Epidermal melanocyte (primary cell): ENCODE data around the gene KMT2C.

Source experiments
- DNase-seq: peaks from one replicate; pipeline ENCODE4 v3.0.0; 2011; ENCODE audit warnings: low spot score; ENCODE audit not compliant: insufficient read length

KMT2C gene

DNA sequence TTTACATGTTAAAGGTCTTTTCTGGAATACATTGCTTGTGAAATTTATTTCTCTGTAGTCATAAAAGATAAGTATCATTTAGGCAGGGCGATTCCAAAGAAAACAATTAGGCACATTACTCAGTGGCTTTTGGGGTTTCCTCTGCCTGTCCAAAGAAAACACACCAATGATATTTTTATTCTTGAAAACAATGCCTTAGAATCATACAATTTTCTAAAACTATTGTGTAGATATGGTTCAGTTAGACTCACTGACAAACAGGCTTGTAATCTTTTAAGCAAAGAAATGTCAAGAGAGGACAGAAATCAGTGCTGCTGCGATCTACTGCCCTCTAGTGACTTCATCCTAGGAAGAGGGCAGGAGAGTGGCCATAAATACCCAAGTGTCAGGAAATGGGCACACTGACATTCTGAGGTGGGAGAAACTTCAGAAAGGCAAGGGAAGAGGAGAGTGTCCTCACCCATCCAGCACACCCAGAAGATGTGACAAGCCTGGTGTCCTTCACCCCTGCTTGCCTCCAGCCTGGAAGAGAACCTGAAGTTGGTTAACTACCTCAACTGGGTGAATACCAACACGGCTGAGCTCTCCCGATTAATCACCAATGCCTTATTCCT is 289.8 kb downstream of the KMT2C start:
- DNase-seq, result peak; percentile 24

DNA sequence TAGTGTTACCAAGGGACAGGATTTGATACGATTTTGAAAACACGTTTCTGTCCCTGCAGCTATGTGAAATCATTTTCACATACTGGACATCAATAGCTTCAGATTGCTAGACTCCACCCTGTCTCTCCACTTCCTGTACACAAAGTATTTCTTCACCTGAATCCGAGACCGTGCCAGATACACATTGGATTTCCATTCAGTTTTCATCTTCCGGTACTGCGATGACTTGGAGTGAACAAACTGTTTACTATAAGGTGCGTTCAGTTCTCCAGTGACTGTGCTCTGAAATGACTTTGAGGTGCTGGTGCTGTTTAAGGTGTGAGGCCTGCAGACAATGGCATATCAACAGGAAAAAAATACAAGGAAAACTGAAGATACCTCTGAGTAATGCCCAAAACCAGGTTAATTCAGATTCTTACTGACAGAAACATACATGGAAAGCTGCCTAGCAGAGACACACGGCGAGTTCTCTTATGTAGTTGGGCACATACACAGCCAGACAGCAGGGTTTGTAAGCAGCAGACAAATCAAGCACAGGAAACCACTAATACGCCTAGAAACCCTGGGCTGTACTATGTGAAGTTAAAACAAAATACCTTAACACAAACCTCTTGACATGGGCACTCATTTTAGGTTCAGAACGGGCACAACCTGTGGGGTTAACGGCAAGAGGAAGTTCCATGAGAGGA is 291.1 kb downstream of the KMT2C start:
- DNase-seq, result no peak

- DNase-seq, result no peak
Observed at GRCh38 chr7:152142976-152143595, 292.7 kb downstream of the KMT2C start.

DNA sequence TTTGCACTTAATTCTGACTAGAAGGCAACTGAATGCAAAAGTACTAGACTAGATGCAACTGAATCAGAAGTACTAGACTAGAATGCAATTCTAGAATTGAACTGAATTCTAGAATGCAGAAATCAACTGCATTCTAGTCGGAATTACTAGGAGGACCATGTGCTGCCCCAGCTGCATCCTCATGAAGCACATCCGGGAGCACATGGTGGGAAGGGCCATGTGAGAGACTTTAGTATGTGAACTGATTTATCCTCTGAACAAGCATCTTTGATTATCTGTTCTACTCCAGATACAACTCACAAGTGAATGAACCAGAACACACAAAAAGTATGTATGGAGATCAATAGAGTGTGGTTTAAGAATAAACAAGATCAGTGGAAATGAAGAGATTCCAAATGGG is 295.2 kb downstream of the KMT2C start:
- DNase-seq, result no peak

DNA sequence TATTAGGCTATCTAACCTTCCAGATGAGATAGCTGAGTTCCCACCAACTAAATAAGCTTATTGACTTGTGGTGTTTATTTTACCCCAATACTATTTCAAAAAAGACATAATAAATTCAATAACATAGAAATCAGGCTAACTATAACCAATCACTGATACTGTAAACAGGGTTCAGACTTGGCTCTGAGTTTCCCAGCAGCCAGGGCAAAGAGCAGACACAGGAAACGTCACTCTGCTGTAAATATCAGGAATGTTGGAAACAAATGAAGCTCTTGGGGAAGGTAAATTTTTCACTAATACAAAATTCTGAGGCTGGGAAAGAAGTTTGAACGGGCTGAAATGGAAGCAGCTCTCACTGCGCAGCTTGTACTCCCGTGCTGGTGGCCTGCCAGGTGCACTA is 295.7 kb downstream of the KMT2C start:
- DNase-seq, result no peak

DNA sequence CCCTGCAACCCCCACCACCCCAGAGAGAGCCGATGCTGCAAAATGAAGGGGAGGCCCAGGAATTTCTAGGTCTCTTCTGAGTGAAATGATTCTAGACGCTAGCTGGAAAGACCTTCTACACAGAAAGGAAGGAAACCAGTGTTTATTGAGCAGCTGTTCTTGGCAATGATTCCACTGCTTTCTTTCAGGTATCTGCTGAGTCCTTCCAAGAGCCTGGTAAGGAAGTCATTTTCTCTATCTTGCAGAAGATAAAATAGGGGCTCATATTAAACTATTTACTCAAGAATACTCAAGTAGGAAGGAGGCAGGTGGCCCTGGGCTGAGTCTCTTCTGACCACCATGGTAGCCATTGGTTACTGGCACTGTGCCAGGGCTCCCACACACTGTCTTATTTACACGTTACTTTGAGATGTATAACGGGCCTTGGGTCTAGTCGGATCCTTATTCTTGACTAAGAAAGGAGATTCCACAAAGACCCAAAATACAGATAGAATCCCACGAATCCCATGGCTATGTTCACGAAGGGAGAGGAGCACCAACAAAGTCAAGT is 298.3 kb downstream of the KMT2C start:
- DNase-seq, result no peak

GRCh38 chr7:152136686-152137085 is 299.1 kb downstream of the KMT2C start:
- peak; percentile 64 for DNase-seq

GRCh38 chr7:152133804-152134203 is 302.0 kb downstream of the KMT2C start:
- no peak for DNase-seq

GRCh38 chr7:152132812-152133211 is 303.0 kb downstream of the KMT2C start:
- no peak for DNase-seq

- DNase-seq, result no peak
Observed at GRCh38 chr7:152131981-152132494, 303.8 kb downstream of the KMT2C start.

- DNase-seq, result no peak
Observed at GRCh38 chr7:152130658-152131590, 304.9 kb downstream of the KMT2C start.

DNA sequence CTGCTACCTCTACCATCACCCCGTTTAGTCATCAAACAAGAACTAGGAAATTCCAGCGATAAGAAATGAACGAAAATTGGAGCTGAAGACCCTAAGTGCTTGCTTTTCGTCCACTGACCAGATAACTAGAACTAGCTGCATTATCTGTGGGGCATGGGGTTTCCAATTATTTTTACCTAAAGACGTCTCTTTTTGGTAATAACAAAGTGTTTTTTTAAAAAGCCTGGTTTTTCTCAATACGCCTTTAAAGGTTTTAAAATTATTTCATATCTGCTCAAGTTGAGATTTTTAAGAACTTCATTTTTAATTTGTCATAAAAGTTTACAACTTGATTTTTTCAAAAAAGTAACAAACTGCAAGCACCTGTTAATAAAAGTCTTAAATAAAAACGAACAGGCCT is 306.1 kb downstream of the KMT2C start:
- no peak for DNase-seq

DNA sequence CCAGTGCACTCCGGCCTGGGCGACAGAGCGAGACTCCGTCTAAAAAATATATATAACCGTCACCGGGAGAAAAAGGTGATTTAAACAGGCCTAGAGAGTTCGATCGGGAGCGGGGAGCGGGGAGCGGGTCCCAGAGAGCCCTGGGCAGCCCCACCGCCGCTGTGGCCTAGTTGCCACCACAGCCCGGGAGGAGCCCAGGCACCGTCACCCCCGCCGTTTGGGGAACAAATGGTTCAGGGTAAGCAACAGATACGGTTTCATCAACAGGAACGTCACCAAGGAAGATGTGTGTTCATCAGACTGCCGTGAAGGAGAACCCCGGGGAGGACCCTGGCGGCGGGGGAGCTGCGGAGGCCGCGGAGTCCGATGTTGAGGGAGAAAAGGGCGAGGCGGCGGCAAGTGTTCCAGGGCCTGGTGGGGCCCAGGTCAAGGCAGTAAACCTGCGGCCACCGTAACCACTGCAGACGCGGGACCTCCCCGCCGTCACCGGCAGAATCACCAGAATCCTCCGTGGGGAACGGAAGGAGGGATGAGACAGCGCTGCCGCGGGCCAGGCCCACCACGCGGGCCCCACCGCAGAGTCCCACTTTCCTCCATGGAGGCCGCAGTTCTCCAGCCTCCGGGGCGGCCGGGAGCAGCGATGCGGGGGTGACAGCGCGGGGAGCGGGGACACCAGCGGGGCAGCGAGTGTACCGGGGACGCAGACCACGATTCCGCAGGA is 306.9 kb downstream of the KMT2C start:
- DNase-seq, result no peak

GRCh38 chr7:152128252-152128651 is 307.6 kb downstream of the KMT2C start:
- DNase-seq, result no peak

DNA sequence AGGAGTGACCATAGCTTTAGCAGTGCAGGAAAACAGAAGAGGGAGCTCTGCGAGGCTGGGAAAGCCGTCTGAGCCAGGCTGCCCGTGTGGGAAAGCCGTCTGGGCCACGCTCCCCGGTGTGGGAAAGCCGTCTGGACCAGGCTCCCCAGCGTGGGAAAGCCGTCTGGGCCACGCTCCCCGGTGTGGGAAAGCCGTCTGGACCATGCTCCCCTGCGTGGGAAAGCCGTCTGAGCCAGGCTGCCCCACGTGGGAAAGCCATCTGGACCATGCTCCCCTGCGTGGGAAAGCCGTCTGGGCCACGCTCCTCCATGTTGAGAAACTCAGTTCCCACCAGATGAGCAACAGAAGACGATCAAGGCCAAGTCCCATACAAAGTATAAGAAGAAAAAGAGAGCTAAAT is 308.6 kb downstream of the KMT2C start:
- no peak for DNase-seq

DNA sequence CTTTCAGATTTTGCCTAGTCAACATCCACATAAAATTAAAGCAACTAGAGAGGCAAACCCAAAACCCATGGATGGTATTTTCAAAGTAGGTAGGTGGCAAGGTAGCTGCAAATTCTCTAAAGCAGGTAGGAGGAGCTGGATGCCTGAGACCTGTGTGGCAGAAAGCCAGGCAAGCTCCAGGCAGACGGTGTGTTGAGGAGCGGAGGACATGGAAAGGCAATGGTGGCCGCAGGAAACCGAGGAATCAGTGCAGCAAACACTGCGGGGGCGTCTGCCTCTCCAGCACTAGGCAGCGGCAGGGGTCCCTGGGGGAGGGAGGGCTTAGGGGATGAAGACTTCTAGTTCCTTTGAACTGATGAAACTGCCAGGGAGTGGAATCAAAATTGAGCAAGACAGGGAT is 309.1 kb downstream of the KMT2C start:
- DNase-seq, result no peak

DNA sequence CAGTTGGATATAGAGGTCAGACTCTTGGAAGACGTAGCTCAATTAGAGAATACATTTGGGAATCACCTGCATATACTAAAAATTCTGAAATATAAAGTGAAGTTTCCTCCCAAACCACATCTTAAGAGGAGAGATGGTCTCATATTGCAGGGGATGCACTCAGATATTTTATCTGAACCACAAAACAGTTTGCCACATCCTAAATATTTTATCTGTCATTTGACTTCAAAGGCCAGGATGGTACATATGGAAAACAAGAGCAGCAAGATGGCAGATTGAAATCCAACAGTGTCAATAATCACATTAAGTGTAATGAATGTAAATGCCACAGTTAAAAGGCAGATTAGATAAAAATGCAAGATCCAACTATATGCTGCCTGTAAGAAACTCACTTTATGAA is 313.3 kb downstream of the KMT2C start:
- DNase-seq, result no peak

DNA sequence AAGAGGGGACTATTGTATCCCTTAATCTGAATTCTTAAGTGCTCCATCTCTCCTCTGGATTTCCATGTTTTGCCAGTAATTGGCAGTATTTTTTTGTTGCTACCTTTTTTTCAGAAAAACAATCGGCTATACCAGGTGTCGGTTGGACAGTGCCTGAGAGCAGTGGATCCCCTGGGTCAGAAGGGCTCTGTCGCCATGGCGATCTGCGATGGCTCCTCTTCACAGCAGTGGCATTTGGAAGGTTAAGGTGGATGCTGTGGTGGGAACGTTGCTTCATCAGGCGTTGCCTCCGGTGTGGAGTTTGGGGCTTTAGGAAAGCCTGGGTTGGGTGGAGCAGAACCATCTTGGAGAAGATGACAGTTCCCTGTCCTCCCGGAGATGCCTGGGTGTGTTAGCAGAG is 314.4 kb downstream of the KMT2C start:
- no peak for DNase-seq

DNA sequence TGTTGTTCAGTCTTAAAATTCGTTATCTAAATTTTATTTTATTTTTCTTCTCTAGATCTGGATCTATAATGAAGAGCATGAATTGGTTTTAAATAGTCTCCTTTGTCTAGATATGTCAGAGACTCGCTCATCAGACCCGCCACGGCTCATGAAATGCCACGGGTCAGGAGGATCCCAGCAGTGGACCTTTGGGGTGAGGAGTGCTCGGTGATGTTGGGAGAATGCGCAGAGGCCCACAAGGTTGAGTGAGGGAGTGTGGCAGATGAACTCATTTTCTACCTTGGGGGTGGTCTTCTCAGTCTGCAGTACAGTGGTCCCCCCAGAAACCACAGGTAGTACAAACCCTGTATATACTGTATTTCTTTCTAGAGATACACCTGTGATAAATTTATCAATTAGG is 315.0 kb downstream of the KMT2C start:
- DNase-seq, result no peak

DNA sequence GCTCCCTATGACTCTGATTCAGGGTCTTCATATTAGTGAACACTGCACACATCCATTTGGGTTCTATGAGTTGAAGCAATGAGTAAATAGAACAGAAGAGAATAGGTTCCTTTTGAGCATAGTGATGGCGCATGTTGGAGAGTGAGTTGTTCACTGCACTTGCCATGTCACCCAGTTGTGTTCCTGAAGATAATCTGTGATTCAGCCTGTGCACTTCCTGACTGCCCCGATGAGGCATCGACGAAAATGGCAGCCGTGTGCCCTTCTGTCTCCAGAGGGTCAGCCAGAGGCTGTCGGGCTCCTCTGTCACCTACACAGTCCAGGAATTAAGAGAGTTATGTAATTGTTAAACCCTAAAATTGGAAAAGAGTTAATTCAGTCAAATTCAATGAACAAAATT is 315.6 kb downstream of the KMT2C start:
- no peak for DNase-seq

GRCh38 chr7:152117356-152117755 is 318.4 kb downstream of the KMT2C start:
- no peak for DNase-seq
